Breast epithelium (tissue), 3 donors: ENCODE measurements around the gene CAT.

ENCODE experiments used
- CTCF ChIP-seq, 3 donors: fragments of 450-650 bp; IDR thresholded peaks; one replicate each; pipeline ENCODE4 v1.5.1; 2016 to 2017; ENCODE audit warnings: antibody characterized with exemption in 3 of 3, mild to moderate bottlenecking in 3 of 3, moderate library complexity in 3 of 3
- POLR2A ChIP-seq: fragments of 450-650 bp; IDR thresholded peaks from one replicate; pipeline ENCODE4 v1.6.1; 2016; ENCODE audit warnings: antibody characterized with exemption, mild to moderate bottlenecking, moderate library complexity
- POLR2AphosphoS5 ChIP-seq, 3 donors: sonication (generic); formaldehyde crosslinking; IDR thresholded peaks; one replicate each; pipeline ENCODE4 v1.6.1; 2017; ENCODE audit warnings: antibody characterized with exemption in 3 of 3

DNA sequence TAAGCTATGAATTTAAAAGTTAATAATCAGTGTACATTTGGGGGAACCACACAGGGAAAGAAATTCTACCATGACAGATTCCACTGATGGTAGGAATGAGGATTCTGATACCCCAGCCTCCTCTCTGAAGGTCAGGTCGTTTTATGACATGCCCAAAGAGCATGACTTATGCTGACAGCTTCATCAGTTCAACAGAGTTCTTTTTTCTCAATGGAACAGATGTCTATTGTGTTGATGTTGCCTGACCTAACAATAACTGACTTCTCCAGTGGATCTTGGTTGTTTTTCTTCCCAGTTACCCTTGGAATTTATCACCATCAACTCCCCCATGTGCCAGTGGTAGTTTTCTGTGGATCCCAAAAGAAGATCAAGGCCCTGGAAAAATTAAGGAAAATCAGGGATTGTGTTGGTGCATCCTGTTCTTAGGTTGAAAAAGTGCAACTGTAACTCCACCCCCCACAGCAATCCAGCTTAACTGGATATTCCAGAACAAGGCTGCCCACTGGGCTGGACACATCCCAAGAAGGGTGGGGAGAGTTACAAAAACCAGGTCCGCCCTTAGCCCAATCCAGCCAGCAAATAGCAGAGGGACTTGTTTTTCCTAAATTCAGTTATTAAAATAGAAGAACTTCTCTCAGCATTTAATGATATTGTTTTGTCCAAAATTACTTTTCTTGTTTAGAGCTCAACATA is 31.5 kb upstream of the CAT start:
- TF ChIP-seq CTCF (IDR thresholded peaks at IDR 0.05) (no peak), POLR2AphosphoS5 (IDR thresholded peaks at IDR 0.05) (peak in 1 of 3 donors; percentile 47), POLR2A (no peak)
